ENCODE data around the gene TUBA4A.

TUBA4A gene

DNA sequence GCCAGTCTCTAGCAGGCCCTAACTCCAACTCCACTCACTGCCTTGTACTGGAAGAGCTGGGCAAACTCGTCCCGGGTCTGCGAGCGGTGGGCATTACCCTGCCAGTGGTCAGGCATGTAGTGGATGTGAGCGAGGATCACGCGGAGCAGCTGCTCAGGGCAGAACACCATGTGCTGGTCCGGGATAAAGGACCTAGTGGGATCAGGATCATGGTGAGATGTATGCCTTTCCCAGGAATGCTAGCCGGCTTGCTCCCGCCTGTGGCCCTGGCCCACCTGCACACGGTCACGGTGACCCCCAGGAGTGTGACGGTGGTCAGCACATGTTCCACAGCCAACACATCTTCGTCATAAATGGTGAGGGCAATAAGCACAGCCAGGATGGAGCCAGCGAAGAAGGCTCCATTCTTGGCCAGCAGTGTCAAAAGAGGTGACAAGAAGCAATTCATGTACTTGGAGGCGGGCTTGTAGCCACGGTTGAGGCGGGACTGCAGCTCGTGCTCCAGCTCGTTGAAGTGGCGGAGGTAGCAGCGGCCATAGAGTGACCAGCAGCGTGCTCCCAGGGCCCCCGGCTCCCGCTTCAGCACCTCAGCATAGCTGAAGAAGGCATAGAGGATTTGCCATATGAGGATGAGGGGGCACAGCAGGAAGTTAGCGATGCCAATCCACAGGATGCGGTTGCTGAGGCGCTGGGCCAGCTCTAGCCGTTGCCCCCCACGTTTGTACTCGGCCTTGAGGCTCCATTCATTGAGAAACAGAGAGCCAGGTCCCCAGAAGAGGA lies 29.7 kb downstream of the TUBA4A start:
- DNase-seq (ENCODE audit: low read depth): no peak
- no peak overlapping the region for H3K4me3 ChIP-seq (ENCODE audit: low read depth, low read length)
- TF ChIP-seq, protein P1, sequence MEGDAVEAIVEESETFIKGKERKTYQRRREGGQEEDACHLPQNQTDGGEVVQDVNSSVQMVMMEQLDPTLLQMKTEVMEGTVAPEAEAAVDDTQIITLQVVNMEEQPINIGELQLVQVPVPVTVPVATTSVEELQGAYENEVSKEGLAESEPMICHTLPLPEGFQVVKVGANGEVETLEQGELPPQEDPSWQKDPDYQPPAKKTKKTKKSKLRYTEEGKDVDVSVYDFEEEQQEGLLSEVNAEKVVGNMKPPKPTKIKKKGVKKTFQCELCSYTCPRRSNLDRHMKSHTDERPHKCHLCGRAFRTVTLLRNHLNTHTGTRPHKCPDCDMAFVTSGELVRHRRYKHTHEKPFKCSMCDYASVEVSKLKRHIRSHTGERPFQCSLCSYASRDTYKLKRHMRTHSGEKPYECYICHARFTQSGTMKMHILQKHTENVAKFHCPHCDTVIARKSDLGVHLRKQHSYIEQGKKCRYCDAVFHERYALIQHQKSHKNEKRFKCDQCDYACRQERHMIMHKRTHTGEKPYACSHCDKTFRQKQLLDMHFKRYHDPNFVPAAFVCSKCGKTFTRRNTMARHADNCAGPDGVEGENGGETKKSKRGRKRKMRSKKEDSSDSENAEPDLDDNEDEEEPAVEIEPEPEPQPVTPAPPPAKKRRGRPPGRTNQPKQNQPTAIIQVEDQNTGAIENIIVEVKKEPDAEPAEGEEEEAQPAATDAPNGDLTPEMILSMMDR (IDR thresholded peaks at IDR 0.05; ENCODE audit: control insufficient read depth, extremely low read depth, insufficient read depth): no peak

GRCh38 chr2:219221957-219222518 lies 31.7 kb downstream of the TUBA4A start:
- no peak overlapping the region for H3K4me3 ChIP-seq (ENCODE audit: low read depth, low read length)
- TF ChIP-seq, protein P1 (IDR thresholded peaks at IDR 0.05; ENCODE audit: control insufficient read depth, extremely low read depth, insufficient read depth): no peak

GRCh38 chr2:219220652-219221402 lies 32.9 kb downstream of the TUBA4A start:
- TF ChIP-seq, protein P1 (IDR thresholded peaks at IDR 0.05; ENCODE audit: control insufficient read depth, extremely low read depth, insufficient read depth): no peak

More at GRCh38 chr2:219221957-219222518, 31.7 kb downstream of the TUBA4A start:
- DNase-seq (ENCODE audit: low read depth): no peak

DNA sequence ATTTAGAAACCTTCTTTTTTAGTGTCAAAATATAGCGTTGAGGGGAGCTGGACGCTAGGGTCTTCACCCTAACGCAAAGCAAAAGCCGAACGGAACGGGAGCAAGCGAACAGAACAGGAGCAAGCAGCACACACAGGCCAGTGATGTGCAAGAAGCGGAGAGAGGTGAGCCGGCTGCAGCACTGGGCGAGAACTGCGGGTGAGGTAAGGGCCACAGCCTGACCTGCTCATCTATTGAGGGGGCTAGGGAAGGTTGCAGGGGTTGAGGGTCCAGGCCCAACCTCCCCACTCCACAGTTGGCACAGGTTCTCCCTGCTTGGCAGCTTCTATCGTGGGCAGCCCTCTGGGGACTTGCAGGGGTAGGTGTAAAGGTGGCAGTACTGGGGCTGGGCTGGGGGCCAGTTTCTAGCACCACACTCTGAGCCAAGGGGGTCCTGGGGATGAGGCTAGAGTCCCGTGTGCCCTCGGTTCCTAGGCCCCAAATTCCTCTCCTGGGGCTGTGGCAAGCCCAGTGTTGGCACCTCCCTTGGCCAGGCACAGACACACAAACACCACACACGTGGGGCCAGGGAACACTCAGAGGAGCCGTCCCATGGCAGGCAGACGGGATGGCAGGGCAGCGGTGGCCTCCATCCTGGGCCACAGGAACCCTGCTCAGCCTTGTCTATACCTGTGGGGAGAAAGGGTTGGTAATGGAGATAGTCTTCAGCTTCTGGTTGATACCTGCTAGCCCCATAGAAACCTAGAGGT lies 33.8 kb downstream of the TUBA4A start:
- no peak for DNase-seq (ENCODE audit: low read depth)
- TF ChIP-seq, protein P1 (IDR thresholded peaks at IDR 0.05; ENCODE audit: control insufficient read depth, extremely low read depth, insufficient read depth): no peak
- H3K4me3 ChIP-seq (ENCODE audit: low read depth, low read length): no peak overlapping the region

More at GRCh38 chr2:219220652-219221402, 32.9 kb downstream of the TUBA4A start:
- H3K4me3 ChIP-seq (ENCODE audit: low read depth, low read length): no peak overlapping the region
- no peak for DNase-seq (ENCODE audit: low read depth)

- peak within 1 kb of the TSS; percentile 55 for H3K4me3 ChIP-seq (ENCODE audit: low read depth, low read length)
- peak; percentile 79 for DNase-seq (ENCODE audit: low read depth)
- TF ChIP-seq, protein P1 (IDR thresholded peaks at IDR 0.05; ENCODE audit: control insufficient read depth, extremely low read depth, insufficient read depth): no peak
Observed at GRCh38 chr2:219218732-219219701, 34.7 kb downstream of the TUBA4A start, which contains the start of gene ABCB6. Gene ABCB6 (minus strand): TSS chr2:219218958. CDS start chr2:219218673, 285 bp downstream.
